ENCODE measurements around the gene NUPR1.

GRCh38 chr16:28514246-28514645 is 24.5 kb downstream of the NUPR1 start:
- TF ChIP-seq POLR2A (IDR thresholded peaks at IDR 0.05) (no peak), CTCF (IDR thresholded peaks at IDR 0.05) (no peak), POLR2AphosphoS5 (IDR thresholded peaks at IDR 0.05) (no peak)
